HepG2 (cell line): Measurements from ENCODE around the gene MIEF1. TPM values are rescaled to one million over a fixed set of nuclear protein-coding genes. Genes with fewer than 3 reads are reported as not detected.

Source experiments
- ETS1 ChIP-seq: sonication (generic); formaldehyde crosslinking; IDR thresholded peaks from 2 replicates; pipeline ENCODE4 v1.4.0; 2020; ENCODE audit warnings: missing genetic modification reagents
- FOXA3 ChIP-seq: IDR thresholded peaks from 2 replicates; pipeline ENCODE4 v1.6.1; 2016; ENCODE audit warnings: missing genetic modification reagents, missing compliant biosample characterization
- FOXK2 ChIP-seq: fragments of 450-650 bp; IDR thresholded peaks from 2 replicates; pipeline ENCODE4 v1.6.1; 2016
- FOXP1 ChIP-seq, 2 experiments: fragments of 450-650 bp in 1 of 2; IDR thresholded peaks; 2 replicates each; pipeline ENCODE4 v1.6.1; 2017 to 2018; ENCODE audit warnings: antibody characterized with exemption in 1 of 2
- GABPB1 ChIP-seq: IDR thresholded peaks from 2 replicates; pipeline ENCODE4 v1.6.1; 2016; ENCODE audit warnings: mild to moderate bottlenecking, missing genetic modification reagents, moderate library complexity, missing compliant biosample characterization
- HNRNPL ChIP-seq: fragments of 200-400 bp; formaldehyde crosslinking; IDR thresholded peaks from 2 replicates; pipeline ENCODE4 v1.6.1; 2017; ENCODE audit warnings: mild to moderate bottlenecking, low read depth, low read length
- JUNB ChIP-seq: sonication (generic); formaldehyde crosslinking; IDR thresholded peaks from 2 replicates; pipeline ENCODE4 v1.8.0; 2022; ENCODE audit warnings: missing genetic modification reagents, mild to moderate bottlenecking, borderline replicate concordance
- KDM5A ChIP-seq: fragments of 200-600 bp; sonication (generic); IDR thresholded peaks from 2 replicates; pipeline ENCODE4 v1.7.0; 2018; ENCODE audit warnings: antibody characterized with exemption, mild to moderate bottlenecking, low read length, borderline replicate concordance
- MAFF ChIP-seq: IDR thresholded peaks from 2 replicates; pipeline ENCODE4 v1.6.1; 2011; ENCODE audit warnings: low read depth, low read length, improper control_type of control experiment
- MIXL1 ChIP-seq: IDR thresholded peaks from 2 replicates; pipeline ENCODE4 v1.6.1; 2016
- POLR2AphosphoS2 ChIP-seq: IDR thresholded peaks from 2 replicates; pipeline ENCODE4 v1.6.1; 2011; ENCODE audit warnings: low read depth, low read length, improper control_type of control experiment
- RARA ChIP-seq: IDR thresholded peaks from 2 replicates; pipeline ENCODE4 v1.6.1; 2016; ENCODE audit warnings: missing genetic modification reagents, missing compliant biosample characterization
- SMC3 ChIP-seq: IDR thresholded peaks from 2 replicates; pipeline ENCODE4 v1.6.1; 2011; ENCODE audit warnings: low read length, improper control_type of control experiment
- TARDBP ChIP-seq: sonication (generic); formaldehyde crosslinking; IDR thresholded peaks from 2 replicates; pipeline ENCODE4 v1.8.0; 2022; ENCODE audit warnings: mild to moderate bottlenecking, missing genetic modification reagents
- TCF7L2 ChIP-seq: IDR thresholded peaks from 2 replicates; pipeline ENCODE4 v1.6.1; 2011; ENCODE audit warnings: mild to moderate bottlenecking, low read depth, low read length, moderate library complexity
- ZFP36L1 ChIP-seq: sonication (generic); formaldehyde crosslinking; IDR thresholded peaks from 2 replicates; pipeline ENCODE4 v1.8.0; 2022; ENCODE audit warnings: mild to moderate bottlenecking, missing genetic modification reagents, moderate library complexity
- ZFP37 ChIP-seq: sonication (generic); formaldehyde crosslinking; IDR thresholded peaks from 2 replicates; pipeline ENCODE4 v1.4.0; 2020; ENCODE audit warnings: missing genetic modification reagents, borderline replicate concordance
- ZNF615 ChIP-seq: sonication (generic); formaldehyde crosslinking; IDR thresholded peaks from 2 replicates; pipeline ENCODE4 v1.5.0; 2020; ENCODE audit warnings: mild to moderate bottlenecking, missing genetic modification reagents, borderline replicate concordance
- ZNF720 ChIP-seq: sonication (generic); formaldehyde crosslinking; IDR thresholded peaks from 2 replicates; pipeline ENCODE4 v1.4.0; 2020; ENCODE audit warnings: missing genetic modification reagents
- ZNF768 ChIP-seq: sonication (generic); formaldehyde crosslinking; IDR thresholded peaks from 2 replicates; pipeline ENCODE4 v1.4.0; 2020; ENCODE audit warnings: missing genetic modification reagents
- ZNF782 ChIP-seq: sonication (generic); formaldehyde crosslinking; IDR thresholded peaks from 2 replicates; pipeline ENCODE4 v1.4.0; 2020; ENCODE audit warnings: missing genetic modification reagents, mild to moderate bottlenecking, borderline replicate concordance
- ZNF878 ChIP-seq: sonication (generic); formaldehyde crosslinking; IDR thresholded peaks from 2 replicates; pipeline ENCODE4 v1.8.1; 2023; ENCODE audit warnings: mild to moderate bottlenecking, missing genetic modification reagents, moderate library complexity
- ZNF883 ChIP-seq: sonication (generic); formaldehyde crosslinking; IDR thresholded peaks from 2 replicates; pipeline ENCODE4 v1.5.1; 2020; ENCODE audit warnings: mild to moderate bottlenecking, missing genetic modification reagents; ENCODE audit errors: not compliant biosample characterization
- ZSCAN25 ChIP-seq: sonication (generic); formaldehyde crosslinking; IDR thresholded peaks from 2 replicates; pipeline ENCODE4 v1.8.0; 2022; ENCODE audit warnings: mild to moderate bottlenecking, missing genetic modification reagents
- ZZZ3 ChIP-seq: sonication (generic); formaldehyde crosslinking; IDR thresholded peaks from 2 replicates; pipeline ENCODE4 v1.4.0; 2020; ENCODE audit warnings: missing genetic modification reagents, mild to moderate bottlenecking, borderline replicate concordance
- polyA plus RNA-seq, 8 experiments: library from polyadenylated mRNA; depleted of rRNA in 3 of 8; stranded (reverse) in 7 of 8; unstranded in 1 of 8; fragments of >200 nt; fragmentation: Illumina TruSeq in 4 of 8; extraction: Trizol in 4 of 8; gene quantifications; 2 replicates each; pipeline versions ENCODE4 v1.2.1 to v1.2.3, GENCODE V29; 2011 to 2016; ENCODE audit warnings: low read depth in 4 of 8, missing spikeins in 1 of 8, mixed read lengths in 1 of 8; ENCODE audit not compliant: insufficient read depth in 1 of 8
- total RNA-seq, 5 experiments: library from RNA; depleted of rRNA; stranded (reverse); fragments of >200 nt; fragmentation: Illumina TruSeq; extraction: Trizol; gene quantifications; 2 replicates each; pipeline ENCODE4 v1.2.3, GENCODE V29; 2016; ENCODE audit warnings: low read depth in 1 of 5
- TF ChIP-seq, protein P1 (sequence below): sonication (generic); formaldehyde crosslinking; IDR thresholded peaks from 2 replicates; pipeline ENCODE4 v1.5.0; 2020; ENCODE audit warnings: mild to moderate bottlenecking, low read depth, missing genetic modification reagents, borderline replicate concordance
- TF ChIP-seq, protein P2 (sequence below): sonication (generic); formaldehyde crosslinking; IDR thresholded peaks from 2 replicates; pipeline ENCODE4 v1.4.0; 2020; ENCODE audit warnings: mild to moderate bottlenecking, low read depth, missing genetic modification reagents
- TF ChIP-seq, protein P3 (sequence below): sonication (generic); formaldehyde crosslinking; IDR thresholded peaks from 2 replicates; pipeline ENCODE4 v1.5.0; 2020; ENCODE audit warnings: missing genetic modification reagents
- TF ChIP-seq, protein P4 (sequence below): IDR thresholded peaks from 2 replicates; pipeline ENCODE4 v1.6.1; 2016; ENCODE audit warnings: low read depth, borderline replicate concordance

The MIEF1 gene
- total and polyA plus RNA-seq, 2 of the 13 experiments (the other 11 are each of a cell fraction or from before 2014, with no cell fraction given), result 21.7 to 34.8 TPM

DNA sequence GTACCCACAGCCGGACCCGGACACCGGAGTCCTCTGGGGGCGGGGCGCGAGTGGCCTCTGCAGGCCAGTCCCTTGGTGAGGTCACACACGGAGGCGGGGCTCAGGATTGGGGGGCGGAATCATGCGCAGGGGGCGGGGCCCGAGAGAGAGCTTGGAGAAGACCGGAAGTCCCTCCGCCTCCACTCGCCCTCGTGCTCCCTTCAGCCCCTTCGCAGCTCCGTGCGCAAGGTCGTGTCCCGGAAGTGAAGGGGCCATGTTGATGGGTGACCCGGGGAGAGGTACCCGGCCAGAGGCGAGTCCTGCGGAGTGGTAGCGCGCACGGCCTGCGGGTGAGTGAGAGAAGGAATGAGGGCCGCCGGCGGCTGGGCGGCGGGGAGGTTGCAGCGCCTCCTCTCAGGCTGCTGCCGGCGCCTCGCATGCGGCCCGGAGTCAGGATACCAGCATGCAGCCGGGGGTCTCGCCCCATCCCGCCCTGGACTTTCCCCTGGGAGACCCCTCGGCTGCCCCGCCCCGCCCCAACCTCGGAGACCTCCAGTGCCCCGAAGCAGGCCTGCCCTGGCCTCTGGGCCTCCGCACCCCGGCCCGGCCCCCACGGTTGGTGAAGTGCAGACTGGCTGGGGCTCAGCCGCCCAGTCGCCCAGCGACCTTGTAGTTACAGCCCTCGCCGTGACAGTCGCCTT is at the start of gene MIEF1 (continued):
- TF ChIP-seq, protein P1, sequence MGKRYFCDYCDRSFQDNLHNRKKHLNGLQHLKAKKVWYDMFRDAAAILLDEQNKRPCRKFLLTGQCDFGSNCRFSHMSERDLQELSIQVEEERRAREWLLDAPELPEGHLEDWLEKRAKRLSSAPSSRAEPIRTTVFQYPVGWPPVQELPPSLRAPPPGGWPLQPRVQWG, result no peak
- no peak for TF ChIP-seq TARDBP (CRISPR knock-in tag)
- TF ChIP-seq JUNB (CRISPR knock-in tag), result no peak
- no peak for TF ChIP-seq ETS1 (CRISPR knock-in tag)
- TF ChIP-seq FOXP1 (IDR thresholded peaks at IDR 0.05), result no peak
- TF ChIP-seq FOXP1 (CRISPR knock-in tag; IDR thresholded peaks at IDR 0.05), result 0 out of 2 replicates have a peak, but pooled peaks have one; percentile 24
- TF ChIP-seq RARA, result peak; percentile 82
- no peak for TF ChIP-seq SMC3
- TF ChIP-seq TCF7L2, result no peak
- TF ChIP-seq, protein P2, sequence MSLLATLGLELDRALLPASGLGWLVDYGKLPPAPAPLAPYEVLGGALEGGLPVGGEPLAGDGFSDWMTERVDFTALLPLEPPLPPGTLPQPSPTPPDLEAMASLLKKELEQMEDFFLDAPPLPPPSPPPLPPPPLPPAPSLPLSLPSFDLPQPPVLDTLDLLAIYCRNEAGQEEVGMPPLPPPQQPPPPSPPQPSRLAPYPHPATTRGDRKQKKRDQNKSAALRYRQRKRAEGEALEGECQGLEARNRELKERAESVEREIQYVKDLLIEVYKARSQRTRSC (CRISPR knock-in tag), result peak; percentile 91; the same call in 1 of the 2 replicates
- TF ChIP-seq ZSCAN25 (CRISPR knock-in tag), result 0 out of 2 replicates have a peak, but pooled peaks have one; percentile 21
- no peak for TF ChIP-seq ZNF883
- peak; percentile 50; the same call in 1 of the 2 replicates for TF ChIP-seq MIXL1
- no peak for TF ChIP-seq MAFF
- peak; percentile 77; the same call in 1 of the 2 replicates for TF ChIP-seq ZZZ3 (CRISPR knock-in tag)
- peak; percentile 83 for TF ChIP-seq ZNF878 (CRISPR knock-in tag)
- TF ChIP-seq ZNF615, result 0 out of 2 replicates have a peak, but pooled peaks have one; percentile 47
- peak; percentile 56; the same call in 1 of the 2 replicates for TF ChIP-seq ZNF768 (CRISPR knock-in tag)
- peak; percentile 83; the same call in 1 of the 2 replicates for TF ChIP-seq KDM5A
- TF ChIP-seq FOXK2, result peak; percentile 78
- TF ChIP-seq POLR2AphosphoS2, result no peak
- no peak for TF ChIP-seq ZFP36L1 (CRISPR knock-in tag)
- TF ChIP-seq, protein P3, sequence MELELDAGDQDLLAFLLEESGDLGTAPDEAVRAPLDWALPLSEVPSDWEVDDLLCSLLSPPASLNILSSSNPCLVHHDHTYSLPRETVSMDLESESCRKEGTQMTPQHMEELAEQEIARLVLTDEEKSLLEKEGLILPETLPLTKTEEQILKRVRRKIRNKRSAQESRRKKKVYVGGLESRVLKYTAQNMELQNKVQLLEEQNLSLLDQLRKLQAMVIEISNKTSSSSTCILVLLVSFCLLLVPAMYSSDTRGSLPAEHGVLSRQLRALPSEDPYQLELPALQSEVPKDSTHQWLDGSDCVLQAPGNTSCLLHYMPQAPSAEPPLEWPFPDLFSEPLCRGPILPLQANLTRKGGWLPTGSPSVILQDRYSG (CRISPR knock-in tag), result no peak
- peak; percentile 77; the same call in 1 of the 2 replicates for TF ChIP-seq ZNF782 (CRISPR knock-in tag)
- TF ChIP-seq, protein P4, sequence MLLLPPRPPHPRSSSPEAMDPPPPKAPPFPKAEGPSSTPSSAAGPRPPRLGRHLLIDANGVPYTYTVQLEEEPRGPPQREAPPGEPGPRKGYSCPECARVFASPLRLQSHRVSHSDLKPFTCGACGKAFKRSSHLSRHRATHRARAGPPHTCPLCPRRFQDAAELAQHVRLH, result peak; percentile 86
- TF ChIP-seq FOXA3 (CRISPR knock-in tag), result peak; percentile 64
- TF ChIP-seq HNRNPL, result no peak
- peak; percentile 99 for TF ChIP-seq GABPB1 (CRISPR knock-in tag)
- TF ChIP-seq ZNF720 (CRISPR knock-in tag), result no peak
- no peak for TF ChIP-seq ZFP37 (CRISPR knock-in tag)
